MM.1S (cell line): ENCODE data around the gene RFC1.

Experiments
- DNase-seq: peaks from one replicate; pipeline ENCODE4 v3.0.0-alpha.2; 2015
- H2AFZ ChIP-seq: fragments of 300-600 bp; sonication (generic); 2 replicates; pipeline ENCODE4 v1.6.0; 2016; ENCODE audit warnings: antibody characterized with exemption, low read length
- H3F3A ChIP-seq: fragments of 300-600 bp; sonication (generic); 2 replicates; pipeline ENCODE4 v1.6.1; 2016; ENCODE audit warnings: mild to moderate bottlenecking, antibody characterized with exemption, low read length, moderate library complexity, mixed read lengths; ENCODE audit not compliant: insufficient read depth
- H3K27ac ChIP-seq: fragments of 300-600 bp; sonication (generic); 2 replicates; pipeline ENCODE4 v1.5.1; 2016; ENCODE audit warnings: mild to moderate bottlenecking, low read length
- H3K27me3 ChIP-seq: fragments of 300-600 bp; sonication (generic); replicated peaks from 2 replicates; pipeline ENCODE4 v1.6.0; 2016; ENCODE audit warnings: low read length; ENCODE audit not compliant: insufficient read depth
- H3K36me3 ChIP-seq: fragments of 300-600 bp; sonication (generic); replicated peaks from 2 replicates; pipeline ENCODE4 v1.6.1; 2016; ENCODE audit warnings: mild to moderate bottlenecking, low read length, mixed read lengths; ENCODE audit not compliant: insufficient read depth
- H3K4me1 ChIP-seq: fragments of 300-600 bp; sonication (generic); 2 replicates; pipeline ENCODE4 v1.6.1; 2016; ENCODE audit warnings: low read length, mixed read lengths
- H3K4me2 ChIP-seq: fragments of 300-600 bp; sonication (generic); 2 replicates; pipeline ENCODE4 v1.6.0; 2016; ENCODE audit warnings: low read depth, low read length
- H3K4me3 ChIP-seq: fragments of 300-600 bp; sonication (generic); 2 replicates; pipeline ENCODE4 v1.5.1; 2016; ENCODE audit warnings: low read length, mixed read lengths
- H3K79me2 ChIP-seq: fragments of 300-600 bp; sonication (generic); 2 replicates; pipeline ENCODE4 v1.6.1; 2016; ENCODE audit warnings: mixed run types, low read length, mixed read lengths
- H3K9ac ChIP-seq: fragments of 300-600 bp; sonication (generic); 2 replicates; pipeline ENCODE4 v1.6.1; 2016; ENCODE audit warnings: low read length, mixed read lengths
- H3K9me2 ChIP-seq: fragments of 300-600 bp; sonication (generic); replicated peaks from 2 replicates; pipeline ENCODE4 v1.6.1; 2016; ENCODE audit warnings: mild to moderate bottlenecking, low read length, mixed read lengths; ENCODE audit not compliant: insufficient read depth
- H3K9me3 ChIP-seq: fragments of 300-600 bp; sonication (generic); replicated peaks from 2 replicates; pipeline ENCODE4 v1.6.1; 2016; ENCODE audit warnings: mild to moderate bottlenecking, low read length, mixed read lengths; ENCODE audit not compliant: insufficient read depth
- H4K20me1 ChIP-seq: fragments of 300-600 bp; sonication (generic); 2 replicates; pipeline ENCODE4 v1.6.1; 2016; ENCODE audit warnings: mild to moderate bottlenecking, low read length, moderate library complexity, mixed read lengths; ENCODE audit not compliant: insufficient read depth
- EZH2 ChIP-seq: fragments of 300-600 bp; sonication (generic); optimal IDR thresholded peaks from 2 replicates; pipeline ENCODE3; 2017; ENCODE audit warnings: low read depth, mild to moderate bottlenecking, antibody characterized with exemption, low read length, mixed read lengths
- EZH2phosphoT487 ChIP-seq: fragments of 300-600 bp; sonication (generic); IDR thresholded peaks from 2 replicates; pipeline ENCODE4 v1.6.1; 2018; ENCODE audit warnings: antibody characterized with exemption, low read length
- TF ChIP-seq, protein P1 (sequence below): fragments of 300-600 bp; sonication (generic); IDR thresholded peaks from 2 replicates; pipeline ENCODE4 v1.5.1; 2016; ENCODE audit warnings: antibody characterized with exemption, low read length, mixed read lengths

The RFC1 gene

DNA sequence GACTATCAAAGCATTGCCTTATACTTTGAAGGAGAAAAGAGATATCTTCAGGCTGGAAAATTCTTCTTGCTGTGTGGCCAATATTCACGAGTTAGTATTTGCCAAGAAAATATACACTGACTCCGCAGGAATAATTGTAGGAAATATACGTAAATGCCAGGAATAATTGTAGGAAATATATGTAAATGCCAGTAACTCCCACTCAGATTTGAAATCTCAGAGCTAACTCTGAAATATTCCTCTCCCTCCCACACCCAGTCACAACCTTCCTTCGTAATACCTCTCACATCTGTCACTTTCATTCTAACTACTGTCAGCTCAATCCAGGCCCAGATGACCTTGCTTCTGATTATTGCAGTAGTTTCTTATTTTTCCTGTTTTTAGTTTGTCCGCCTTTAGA lies 110.3 kb downstream of the RFC1 start:
- DNase-seq = no peak
- H3K79me2 ChIP-seq = no peaks in the 10 kb centered on the region
- H3K27me3 ChIP-seq = no peaks in the 10 kb centered on the region
- H3F3A ChIP-seq = no peaks in the 10 kb centered on the region
- no peak overlapping the region for H3K27ac ChIP-seq
- no peak overlapping the region for H2AFZ ChIP-seq
- H4K20me1 ChIP-seq = no peaks in the 10 kb centered on the region
- H3K4me3 ChIP-seq = no peak overlapping the region
- H3K9me2 ChIP-seq = no peaks in the 10 kb centered on the region
- no peaks in the 10 kb centered on the region for H3K4me1 ChIP-seq
- no peak overlapping the region for H3K4me2 ChIP-seq
- no peak overlapping the region for H3K9ac ChIP-seq
- no peaks in the 10 kb centered on the region for H3K36me3 ChIP-seq
- no peaks in the 10 kb centered on the region for H3K9me3 ChIP-seq
- TF ChIP-seq, protein P1, sequence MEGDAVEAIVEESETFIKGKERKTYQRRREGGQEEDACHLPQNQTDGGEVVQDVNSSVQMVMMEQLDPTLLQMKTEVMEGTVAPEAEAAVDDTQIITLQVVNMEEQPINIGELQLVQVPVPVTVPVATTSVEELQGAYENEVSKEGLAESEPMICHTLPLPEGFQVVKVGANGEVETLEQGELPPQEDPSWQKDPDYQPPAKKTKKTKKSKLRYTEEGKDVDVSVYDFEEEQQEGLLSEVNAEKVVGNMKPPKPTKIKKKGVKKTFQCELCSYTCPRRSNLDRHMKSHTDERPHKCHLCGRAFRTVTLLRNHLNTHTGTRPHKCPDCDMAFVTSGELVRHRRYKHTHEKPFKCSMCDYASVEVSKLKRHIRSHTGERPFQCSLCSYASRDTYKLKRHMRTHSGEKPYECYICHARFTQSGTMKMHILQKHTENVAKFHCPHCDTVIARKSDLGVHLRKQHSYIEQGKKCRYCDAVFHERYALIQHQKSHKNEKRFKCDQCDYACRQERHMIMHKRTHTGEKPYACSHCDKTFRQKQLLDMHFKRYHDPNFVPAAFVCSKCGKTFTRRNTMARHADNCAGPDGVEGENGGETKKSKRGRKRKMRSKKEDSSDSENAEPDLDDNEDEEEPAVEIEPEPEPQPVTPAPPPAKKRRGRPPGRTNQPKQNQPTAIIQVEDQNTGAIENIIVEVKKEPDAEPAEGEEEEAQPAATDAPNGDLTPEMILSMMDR = no peak
- TF ChIP-seq EZH2 = no peak
- no peak for TF ChIP-seq EZH2phosphoT487

DNA sequence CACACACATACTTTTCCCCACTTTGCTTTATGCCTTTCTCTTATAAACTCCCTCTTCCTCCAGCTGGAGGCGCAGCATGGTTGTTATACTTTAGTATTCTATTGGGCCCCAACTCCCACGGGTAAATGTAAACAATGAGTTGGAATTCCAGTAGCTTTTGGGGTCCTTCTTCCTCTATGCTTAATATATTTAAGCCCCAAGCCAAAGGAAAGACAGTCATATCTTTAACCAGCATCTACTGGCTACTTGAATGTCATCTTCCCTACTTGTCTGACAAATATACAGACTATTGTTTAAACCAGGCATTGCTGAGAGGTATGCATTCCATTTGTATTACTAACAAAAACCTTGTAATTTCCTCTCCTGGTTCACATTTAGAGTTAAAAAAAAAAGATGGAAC lies 110.9 kb downstream of the RFC1 start:
- Histone ChIP-seq H3K9me3 (no peaks in the 10 kb centered on the region), H2AFZ (no peak overlapping the region), H3K4me2 (no peak overlapping the region), H3K9me2 (no peaks in the 10 kb centered on the region), H4K20me1 (no peaks in the 10 kb centered on the region), H3F3A (no peaks in the 10 kb centered on the region), H3K79me2 (no peaks in the 10 kb centered on the region), H3K36me3 (no peaks in the 10 kb centered on the region), H3K9ac (no peak overlapping the region), H3K27ac (no peak overlapping the region), H3K4me1 (no peaks in the 10 kb centered on the region), H3K4me3 (no peak overlapping the region), H3K27me3 (no peaks in the 10 kb centered on the region)
- no peak for TF ChIP-seq EZH2phosphoT487
- TF ChIP-seq EZH2 = no peak
- TF ChIP-seq, protein P1 = no peak
- no peak for DNase-seq

DNA sequence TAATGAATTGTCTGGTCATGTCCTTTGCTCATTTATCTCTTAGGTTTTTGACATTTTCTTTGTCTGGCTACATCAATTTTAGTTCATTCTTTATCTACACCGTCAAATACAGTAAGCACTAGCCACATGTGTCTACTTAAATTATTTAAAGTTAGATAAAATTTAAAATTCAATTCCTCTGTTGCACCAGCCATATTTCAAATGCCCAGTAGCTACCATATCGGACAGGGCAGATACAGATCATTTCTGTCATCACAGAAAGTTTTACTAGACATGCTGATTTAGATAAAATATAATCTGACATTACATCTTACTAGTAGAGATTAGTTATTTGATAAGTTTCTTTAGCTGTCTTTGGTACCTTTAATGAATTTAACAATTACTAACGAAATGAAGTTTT lies 122.7 kb downstream of the RFC1 start:
- DNase-seq = no peak
- Histone ChIP-seq H3K4me2 (no peak overlapping the region), H3F3A (no peaks in the 10 kb centered on the region), H3K79me2 (no peaks in the 10 kb centered on the region), H3K4me3 (no peak overlapping the region), H3K9me3 (no peaks in the 10 kb centered on the region), H3K9ac (no peak overlapping the region), H3K27me3 (no peaks in the 10 kb centered on the region), H3K9me2 (no peaks in the 10 kb centered on the region), H3K4me1 (no peaks in the 10 kb centered on the region), H2AFZ (no peak overlapping the region), H4K20me1 (no peaks in the 10 kb centered on the region), H3K27ac (no peak overlapping the region), H3K36me3 (no peaks in the 10 kb centered on the region)
- TF ChIP-seq, protein P1 = no peak
- no peak for TF ChIP-seq EZH2
- TF ChIP-seq EZH2phosphoT487 = no peak
